Endometrial microvascular endothelial cells (primary cell): ENCODE results near the gene PHLDA2. TPM values are rescaled to one million over a fixed set of nuclear protein-coding genes. Genes with fewer than 3 reads are reported as not detected.

Experiments used
- in situ Hi-C: cut with HindIII; loops from 2 replicates; pipeline ENCODE4 v1.10.0; 2017; ENCODE audit warnings: low sequenced_read_pairs, low pct_unique_long_range_greater_than_20kb; ENCODE audit errors: inconsistent ontology term
- total RNA-seq: library from RNA; depleted of rRNA; stranded (reverse); fragments of >200 nt; gene quantifications from one replicate; pipeline ENCODE4 v1.2.3, GENCODE V29; 2015; ENCODE audit errors: inconsistent ontology term

The PHLDA2 gene
- total RNA-seq, 1 donor from 2014 or later: 17.7 TPM

DNA sequence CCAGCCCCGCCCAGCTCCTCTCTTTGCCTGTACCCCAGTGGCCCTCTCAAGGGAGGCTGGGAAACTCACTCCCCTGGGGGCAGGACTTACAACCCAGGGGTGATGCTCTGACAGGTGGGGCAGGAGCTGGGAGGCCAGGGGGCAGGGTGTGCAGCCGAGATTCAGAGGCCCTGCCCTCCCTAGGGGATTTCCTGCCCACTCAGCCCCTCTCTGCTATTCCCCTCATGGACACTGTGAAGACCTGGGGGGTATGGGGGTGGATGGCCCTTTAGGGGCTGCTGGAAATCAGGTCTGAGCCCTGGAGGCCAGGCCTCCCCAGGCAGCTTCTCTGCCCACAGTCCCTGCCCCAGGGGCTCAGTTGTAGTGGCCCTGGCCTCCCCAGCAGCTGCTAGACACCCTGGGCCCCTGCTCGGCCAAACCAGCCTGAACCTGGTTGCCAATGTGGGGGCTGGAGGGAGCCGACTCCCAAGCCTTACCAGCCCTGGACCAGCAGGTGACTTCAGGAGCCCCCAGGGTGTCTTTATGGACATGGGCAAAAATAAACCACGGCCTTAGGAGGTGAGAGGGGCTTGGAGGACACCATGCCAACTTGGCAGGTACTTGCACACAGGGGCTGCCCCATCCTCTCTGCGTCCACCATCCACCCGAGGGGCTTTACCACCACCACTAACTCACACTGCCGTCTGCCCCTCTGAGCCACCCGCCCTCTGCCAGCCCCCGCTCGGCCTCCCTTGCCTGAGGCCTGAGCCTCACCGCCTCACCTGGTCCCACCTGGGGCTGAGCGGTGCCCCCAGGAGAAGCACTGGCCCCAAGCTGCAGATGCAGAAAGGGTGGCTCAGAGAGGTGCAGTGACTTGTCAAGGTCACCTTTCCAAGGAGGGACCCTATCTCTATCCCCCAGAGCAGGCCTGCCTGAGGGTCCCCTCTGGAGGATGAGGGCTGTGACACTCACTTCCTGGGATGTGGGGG is 2.8 kb upstream of the PHLDA2 start:
- in situ Hi-C loops: no loop called here

DNA sequence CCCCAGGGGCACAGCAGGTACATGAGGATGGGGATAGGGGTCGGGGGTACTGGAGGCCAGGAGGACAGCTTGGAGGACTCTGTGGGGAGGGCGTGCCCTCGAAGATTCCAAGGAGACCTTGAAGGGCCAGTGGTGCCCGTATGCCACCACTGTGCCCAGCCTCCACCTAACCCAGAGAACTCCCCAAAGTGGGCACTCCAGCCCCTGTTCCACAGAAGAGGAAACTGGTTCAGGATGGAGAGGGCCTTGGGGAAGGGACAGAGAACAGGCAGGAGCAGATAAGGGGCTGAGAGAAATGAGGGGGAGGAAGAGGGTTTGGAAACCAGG is 2.2 kb upstream of the PHLDA2 start:
- in situ Hi-C loops: no loop called here

DNA sequence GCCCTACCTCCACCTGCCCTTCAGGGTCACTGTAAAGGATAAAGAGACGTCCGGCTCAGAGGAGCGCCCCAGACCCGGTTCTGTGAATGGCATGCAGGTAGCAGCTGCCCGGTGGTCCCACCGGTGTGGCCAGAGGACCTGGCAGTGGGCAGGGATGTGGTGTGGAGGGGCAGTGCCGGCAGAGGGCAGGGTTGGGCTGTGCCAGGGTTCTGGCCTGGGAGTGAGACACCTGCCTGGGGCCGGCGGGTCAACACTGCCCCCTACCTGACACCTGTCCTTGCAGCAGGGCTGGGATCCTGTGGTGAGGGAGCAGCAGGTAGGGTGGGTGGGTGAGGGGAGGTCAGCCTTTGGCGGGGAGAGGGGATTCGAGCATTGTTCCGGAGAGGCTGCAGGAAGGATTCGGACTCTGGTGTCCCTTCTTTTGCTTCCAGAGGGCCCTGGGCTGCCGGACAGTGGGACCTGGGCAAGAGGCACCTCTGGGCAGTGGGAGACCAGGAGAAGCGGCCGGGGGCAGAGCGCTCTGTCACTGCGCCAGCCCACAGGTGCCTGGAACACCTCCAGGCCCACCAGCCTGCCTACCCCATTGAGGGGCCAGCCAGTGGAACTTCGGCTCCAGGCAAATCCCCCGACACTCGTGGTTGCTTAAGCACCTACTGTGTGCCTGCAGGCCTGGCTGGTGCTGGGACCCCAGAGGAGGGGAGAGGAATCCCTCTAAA is 1.6 kb upstream of the PHLDA2 start:
- in situ Hi-C loops: no loop called here

DNA sequence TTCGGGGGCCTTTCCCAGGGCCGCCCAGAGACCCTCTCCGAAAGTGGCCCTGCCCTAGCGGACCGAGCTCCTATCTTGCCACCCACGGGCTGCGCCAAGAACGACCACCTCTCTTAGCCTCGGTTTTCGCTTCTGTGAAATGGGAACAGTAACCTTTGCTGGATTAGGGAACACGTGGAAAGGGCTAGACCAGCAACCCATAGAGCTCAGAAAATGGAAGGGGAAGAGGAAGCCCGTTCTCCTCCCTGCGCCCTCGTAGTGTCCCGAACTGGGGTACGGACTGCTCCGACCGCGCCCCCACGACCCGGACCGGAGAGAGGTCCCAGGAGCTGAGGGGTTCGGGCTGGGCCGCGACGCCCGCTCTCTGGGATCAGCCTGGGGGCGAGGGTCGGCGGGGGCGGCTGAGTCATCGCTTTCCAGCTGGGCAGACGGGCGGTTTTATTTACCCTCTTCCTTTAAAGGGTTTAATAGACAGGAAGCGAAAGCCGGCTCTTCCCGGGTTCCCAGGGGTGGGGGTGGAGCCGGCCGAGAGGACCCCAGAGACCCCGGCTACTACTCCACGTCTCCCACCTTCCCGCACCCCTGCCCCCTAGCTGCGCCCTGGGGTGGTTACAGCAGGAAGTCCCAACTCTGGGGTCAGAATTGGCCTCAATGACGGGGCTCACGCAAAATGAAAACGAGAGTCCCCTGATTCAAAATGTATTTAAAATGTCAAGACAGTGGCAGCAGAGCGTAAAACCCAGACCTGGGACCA is 907 bp upstream of the PHLDA2 start:
- in situ Hi-C loops: no loop called here

DNA sequence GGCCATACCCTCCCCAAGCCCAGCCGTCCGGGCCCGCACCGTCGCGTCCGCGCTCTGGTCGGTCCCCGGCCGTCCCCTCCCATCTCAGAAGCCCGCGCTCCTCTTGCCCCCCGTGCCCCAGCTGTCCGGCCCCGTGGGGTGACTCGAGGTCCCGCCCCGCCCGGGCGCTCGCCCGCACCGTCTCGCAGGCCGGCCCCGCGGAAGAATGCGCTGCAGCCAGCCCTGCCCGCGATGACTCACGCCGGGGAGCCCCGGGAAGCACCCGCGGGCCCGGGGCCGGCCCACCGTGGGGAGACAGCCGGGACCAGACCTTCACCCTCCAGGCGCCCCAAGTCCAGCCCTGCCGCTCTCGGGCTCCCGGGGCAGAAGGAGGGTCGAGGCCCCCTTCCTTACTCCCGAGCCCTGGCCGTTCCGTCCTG is 320 bp upstream of the PHLDA2 start:
- in situ Hi-C loops: no loop called here

DNA sequence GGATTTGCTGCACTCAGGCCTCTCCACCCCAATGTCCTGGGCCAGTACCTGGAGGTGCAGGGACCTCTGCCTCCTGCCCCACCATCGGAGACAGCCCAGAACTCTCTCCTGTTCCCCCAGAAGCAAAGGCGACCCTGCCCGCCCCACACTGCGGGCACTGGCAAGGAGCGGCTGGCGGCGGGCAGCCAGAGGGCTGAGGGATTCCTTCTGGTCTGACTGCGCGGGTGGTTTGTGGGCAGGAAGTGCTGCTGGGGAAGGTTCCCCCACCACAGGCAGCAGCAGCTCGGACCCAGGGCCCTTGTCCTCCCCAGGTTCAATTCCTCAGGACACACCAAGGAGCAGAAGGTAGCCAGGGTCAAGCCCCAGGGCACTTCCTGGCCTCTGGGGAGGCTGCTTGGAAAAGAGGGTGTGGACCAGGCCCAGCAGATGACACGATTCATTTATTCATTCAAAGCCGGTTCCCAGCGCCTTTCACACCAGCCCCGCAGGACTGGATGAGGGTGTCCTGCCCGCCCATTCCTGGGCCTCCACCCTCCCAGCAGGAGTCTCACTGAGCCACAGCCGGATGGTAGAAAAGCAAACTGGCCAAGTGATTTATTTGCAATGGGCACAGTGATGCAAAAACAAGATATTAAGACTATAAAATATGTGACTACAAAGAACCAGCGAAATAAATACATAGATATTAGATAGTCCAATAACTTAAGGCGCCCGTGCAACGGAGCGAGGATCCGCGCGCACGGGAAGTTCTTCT is 1.2 kb downstream of the PHLDA2 start:
- in situ Hi-C loops: no loop called here

DNA sequence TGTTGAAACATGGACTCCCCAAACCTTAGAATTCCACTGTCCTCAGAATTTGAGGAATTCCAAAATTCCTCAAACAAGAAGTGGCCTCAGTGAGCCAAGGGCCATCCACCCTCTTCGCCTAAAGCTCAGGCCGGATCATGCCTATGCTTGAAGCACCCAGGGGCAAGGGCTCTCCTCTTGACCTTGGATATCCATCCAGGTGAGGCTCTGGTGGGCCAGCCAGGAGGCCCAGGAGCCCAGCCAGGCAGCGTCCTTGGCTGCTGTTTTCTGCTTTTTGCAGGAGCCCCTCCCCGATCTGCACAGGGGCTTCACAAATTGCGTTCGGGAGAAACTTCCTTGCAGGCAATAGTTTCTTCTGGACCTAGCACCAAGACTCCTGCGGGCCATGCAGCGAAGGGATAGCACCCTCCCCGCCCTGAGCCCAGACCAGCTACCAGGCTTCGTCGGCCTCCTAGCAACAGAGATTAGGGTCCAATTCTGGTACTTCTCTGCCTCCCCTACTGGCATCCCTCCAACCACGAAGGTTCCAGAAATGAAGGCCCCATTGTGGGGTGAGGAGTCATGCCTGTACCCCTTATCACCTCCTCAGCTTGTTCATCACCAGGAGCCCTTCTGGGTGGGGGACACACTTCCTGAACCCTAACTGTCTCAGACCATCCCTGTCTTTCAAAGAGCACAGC is 2.0 kb downstream of the PHLDA2 start:
- in situ Hi-C loops: no loop called here

DNA sequence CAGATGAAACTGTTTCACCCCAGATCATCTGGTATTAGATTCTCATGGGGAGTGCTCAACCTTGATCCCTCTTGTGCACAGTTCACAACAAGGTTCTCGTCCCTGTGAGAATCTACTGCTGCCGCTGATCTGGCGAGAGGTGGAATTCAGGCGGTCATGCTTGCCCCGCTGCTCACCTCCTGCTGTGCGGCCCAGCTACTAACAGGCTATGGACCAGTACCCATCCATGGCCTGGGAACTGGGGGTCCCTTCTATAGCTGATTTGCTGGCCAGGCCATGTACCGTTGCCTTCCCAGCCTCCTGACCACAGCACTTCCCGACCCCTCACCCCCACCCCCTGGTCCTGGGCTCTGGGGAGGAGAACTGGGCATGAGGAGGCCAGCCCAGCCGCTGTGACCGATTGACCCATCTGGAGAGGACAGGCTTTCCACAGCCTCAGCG is 2.6 kb downstream of the PHLDA2 start:
- in situ Hi-C loops: no loop called here

DNA sequence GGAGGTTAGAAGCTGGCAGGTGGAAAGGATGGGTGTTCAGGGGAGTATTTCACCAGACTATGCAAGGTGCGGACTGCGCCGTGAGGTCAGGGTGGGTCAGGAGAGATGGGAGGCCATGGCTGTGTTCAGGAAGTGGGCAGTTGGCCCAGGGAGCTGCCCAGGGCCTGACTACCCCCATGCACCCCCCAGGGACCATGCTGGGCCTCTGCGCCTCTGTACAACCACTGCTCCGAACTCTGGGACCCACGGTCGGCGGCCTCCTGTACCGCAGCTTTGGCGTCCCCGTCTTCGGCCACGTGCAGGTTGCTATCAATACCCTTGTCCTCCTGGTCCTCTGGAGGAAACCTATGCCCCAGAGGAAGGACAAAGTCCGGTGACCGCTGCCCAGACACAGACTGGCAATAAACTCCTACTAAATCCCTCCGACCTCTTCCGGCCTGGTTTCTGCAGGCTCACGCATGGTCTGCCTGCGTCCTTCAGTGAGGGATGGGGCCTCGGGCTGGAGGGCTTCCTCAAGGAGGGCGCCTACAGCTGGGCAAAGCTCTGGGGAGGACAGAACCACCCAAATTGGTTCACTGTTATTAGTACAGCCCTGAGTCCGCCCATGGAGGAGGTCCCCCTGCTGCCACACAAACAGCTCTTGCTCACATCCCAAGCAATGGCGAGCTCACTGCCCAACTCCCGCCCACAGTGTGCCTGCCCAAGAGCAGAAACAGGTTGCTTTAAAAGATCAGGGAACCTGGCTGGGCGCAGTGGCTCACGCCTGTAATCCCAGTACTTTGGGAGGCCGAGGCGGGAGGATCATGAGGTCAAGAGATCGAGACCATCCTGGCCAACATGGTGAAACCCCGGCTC is 4.2 kb downstream of the PHLDA2 start:
- in situ Hi-C loops: no loop called here

DNA sequence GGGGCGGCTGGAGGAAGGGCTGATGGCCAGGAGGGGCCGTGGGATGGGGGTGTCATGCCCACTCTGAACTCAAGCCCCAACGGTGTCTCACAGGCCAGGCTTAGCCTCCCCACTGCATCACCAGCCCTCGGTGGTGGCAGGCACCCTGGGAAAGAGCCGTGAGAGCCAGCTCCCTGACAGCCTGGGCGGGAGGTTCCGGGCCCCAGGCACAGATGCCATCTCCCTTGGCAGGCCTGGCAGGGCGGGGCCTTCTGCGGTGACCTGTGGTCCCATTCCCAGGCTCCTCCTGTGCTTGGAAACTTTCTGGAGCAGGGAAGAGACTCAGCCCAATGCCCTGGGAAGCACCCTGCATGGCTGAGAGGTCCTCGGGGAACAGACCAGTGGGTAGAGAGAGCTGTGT is 4.8 kb downstream of the PHLDA2 start:
- in situ Hi-C loops: no loop called here

DNA sequence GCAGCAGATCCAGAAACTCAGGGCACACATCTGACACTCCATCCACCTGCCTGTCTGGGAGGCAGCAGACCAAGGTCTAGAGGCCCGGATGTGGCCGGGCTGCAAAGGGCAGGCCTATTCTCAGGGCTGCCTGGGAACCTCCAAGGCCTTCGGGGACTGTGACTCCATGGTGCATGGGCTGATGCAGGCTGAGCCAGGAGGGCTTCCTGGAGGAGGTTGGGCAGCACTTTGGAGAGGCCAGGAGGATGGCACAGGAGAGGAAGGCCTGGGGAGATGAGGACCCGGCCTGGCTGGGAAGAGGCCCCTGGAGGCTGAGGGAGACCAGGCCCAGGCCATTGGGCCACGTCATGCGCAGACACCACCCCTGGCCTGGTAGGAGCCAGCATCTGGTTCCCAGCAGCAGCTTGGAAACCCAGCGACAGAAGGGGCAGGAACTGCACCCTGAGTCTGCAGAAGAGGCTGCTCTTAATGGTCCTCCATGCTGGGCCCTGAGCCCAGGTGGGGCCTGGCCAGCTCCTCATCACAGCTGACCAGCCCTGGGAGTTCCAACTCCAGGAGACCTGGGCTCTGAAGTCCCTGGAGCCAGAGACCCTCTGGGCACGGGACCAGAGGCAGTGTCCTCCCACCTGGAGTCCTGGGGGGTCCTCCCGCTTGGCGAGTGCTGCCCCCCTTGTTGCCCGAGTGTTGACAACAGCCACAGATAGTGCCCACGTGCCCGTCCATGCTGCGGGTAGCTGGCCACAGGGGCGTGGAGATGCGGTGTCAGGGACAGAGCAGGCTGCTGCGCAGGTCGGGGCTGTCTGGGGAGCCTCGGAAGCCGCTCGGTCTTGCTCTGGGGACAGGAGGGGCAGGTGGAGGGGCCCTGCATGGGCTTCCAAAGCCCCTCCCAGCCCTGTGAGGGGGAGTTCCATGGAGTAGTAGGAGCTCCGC is 5.5 kb downstream of the PHLDA2 start:
- in situ Hi-C loops: no loop called here

DNA sequence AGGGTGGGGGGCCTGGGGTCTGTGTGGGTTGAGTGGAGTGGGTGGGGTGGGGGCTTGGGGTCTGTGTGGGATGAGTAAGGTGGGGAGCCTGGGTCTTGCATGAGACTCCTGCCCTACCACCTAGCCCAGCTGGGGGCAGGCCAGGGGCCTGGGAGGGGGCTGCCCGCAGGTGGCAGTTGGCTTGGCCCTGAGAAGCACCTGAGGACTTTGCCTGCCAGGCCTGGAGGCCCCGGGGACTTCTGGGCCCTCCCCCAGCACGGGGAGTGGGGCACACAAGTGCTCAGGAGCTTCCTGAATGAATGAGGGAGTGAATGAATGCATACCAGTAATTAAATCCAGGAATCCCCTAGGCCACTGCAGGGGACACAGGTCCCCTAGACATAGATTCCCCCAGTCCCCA is 6.6 kb downstream of the PHLDA2 start:
- in situ Hi-C loops: no loop called here

DNA sequence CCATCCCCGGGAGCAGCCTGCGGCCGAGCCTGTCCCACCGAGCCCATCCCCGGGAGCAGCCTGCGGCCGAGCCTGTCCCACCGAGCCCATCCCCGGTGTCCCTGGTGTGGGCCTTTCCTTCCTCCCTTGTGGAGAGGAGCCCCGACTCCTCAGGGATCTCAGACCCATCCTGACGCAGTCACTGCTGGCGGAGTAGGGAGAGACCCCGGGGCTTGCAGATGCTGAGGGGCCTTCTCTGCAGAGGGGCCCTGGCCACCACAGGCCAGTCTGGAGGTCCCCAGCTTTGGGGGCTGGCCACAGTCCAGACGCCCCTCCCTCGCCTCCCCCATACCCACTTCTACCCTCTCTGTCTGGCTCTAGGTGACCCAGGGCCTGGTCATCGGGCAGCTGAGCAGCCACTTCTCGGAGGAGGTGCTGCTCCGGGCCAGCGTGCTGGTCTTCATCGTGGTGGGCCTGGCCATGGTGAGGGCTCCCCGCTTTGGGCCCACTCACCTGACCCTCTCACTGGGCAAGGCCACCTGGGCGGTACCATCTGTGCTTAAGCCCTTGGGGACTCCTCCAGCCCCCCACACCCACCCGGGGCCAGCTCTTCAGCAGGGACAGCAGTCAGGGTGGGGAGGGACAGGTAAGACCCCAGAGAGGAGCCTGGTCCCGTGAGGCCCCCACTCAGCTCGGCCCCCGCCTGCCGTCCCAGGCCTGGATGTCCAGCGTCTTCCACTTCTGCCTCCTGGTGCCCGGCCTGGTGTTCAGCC is 7.3 kb downstream of the PHLDA2 start:
- in situ Hi-C loops: no loop called here

DNA sequence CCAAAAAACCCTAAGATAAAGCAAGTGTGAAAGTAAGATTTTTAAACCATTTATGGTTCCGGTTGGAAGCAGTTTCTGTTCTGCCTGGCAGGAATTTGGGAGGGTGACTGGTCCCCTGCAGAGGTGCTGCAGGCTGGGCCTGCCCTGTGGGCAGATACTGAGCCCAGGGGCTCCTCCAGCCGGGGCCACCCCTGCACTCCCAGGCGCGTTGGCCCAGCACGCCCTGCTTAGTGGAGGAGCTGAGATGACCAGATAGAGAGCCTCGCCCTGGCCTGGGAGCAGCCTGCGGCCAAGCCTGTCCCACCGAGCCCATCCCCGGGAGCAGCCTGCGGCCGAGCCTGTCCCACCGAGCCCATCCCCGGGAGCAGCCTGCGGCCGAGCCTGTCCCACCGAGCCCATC is 8.0 kb downstream of the PHLDA2 start:
- in situ Hi-C loops: no loop called here

DNA sequence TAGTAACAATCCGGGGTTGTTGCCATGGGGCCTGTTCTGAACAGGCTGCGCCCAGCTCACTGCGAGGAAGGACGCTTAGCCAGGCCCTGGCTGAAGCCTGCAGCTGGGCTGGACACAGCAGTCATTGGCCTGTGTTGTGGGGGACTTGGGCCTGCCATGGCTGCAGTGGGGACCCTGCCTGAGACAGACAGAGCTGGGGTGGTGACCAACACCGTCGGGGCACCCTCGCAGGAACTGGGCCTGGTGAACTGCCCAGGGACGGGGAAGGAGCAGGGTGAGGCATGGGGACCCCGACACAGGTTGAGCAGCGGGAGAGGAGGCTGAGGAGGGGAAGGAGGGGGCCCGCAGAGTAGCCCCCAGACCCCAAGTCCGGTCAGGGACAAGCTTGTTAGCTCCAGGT is 8.9 kb downstream of the PHLDA2 start:
- in situ Hi-C loops: no loop called here

DNA sequence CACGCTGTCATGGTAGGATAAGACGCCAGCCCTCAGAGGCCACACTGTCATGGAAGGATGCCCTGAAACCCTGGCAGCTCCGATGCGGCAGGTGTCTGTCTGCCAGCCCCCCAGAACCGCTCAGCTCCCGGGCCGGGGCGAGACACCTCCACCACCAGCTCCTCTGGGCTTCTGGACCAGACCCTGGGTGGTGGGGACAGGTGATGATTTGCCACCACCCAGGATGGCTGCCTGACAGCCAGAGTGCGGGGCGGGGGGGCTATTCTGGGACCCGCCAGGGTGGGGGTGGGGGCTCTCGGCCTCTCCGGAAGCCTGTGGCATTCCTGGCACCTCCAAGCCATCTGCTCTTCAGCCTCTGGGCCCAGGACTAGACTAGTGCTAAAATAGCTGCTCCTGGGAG is 9.4 kb downstream of the PHLDA2 start:
- in situ Hi-C loops: no loop called here
